GM21526 (cell line): ENCODE data around the gene BAZ1A.
A peak's percentile ranks its signal among the peaks of the same experiment; 100 is the strongest.

Experiments used
- ATAC-seq: cut with Tn5 transposase; IDR thresholded peaks from one replicate; pipeline ENCODE4 v1.9.1; 2021; ENCODE audit warnings: moderate library complexity; ENCODE audit not compliant: unreplicated experiment, low FRiP score

BAZ1A gene

DNA sequence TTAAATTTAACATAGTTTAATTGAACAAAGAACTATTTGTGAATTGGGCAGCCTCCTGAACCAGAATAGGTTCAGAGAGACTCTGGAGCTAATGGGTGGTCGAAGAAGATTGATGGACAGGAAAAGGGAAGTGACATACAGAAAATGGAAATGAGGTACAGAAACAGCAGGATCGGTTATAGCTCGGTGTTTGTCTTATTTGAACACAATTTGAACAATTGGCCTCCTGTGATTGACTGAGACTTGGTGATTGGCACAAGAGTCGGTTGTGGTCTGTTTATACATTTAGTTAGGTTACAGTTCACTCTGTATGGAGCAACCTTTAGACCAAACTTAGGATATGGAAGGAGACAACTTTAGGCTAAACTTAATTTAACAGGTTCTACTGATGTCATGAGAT is 142.4 kb downstream of the BAZ1A start:
- no peak for ATAC-seq

- no peak for ATAC-seq
These were observed 151.3 kb downstream of the BAZ1A start for GRCh38 chr14:34723867-34724266.

GRCh38 chr14:34722723-34723545 is 152.2 kb downstream of the BAZ1A start:
- ATAC-seq: no peak

DNA sequence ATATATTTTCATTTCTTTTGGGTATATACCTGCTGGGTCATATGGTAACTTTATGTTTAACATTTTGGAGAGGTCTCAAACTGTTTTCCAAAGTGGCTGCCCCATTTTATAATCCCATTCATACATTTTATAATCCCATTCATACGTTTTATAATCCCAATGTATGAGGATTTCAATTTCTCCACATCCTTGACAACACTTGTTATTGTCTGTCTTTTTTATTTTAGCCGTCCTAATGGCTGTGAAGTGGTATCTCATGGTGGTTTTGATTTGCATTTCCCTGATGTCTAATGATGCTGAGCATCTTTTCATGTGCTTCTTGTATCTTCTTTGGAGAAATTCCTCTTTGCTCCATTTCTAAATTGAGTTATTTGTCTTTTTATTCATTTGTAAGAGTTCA is 154.0 kb downstream of the BAZ1A start:
- no peak for ATAC-seq

DNA sequence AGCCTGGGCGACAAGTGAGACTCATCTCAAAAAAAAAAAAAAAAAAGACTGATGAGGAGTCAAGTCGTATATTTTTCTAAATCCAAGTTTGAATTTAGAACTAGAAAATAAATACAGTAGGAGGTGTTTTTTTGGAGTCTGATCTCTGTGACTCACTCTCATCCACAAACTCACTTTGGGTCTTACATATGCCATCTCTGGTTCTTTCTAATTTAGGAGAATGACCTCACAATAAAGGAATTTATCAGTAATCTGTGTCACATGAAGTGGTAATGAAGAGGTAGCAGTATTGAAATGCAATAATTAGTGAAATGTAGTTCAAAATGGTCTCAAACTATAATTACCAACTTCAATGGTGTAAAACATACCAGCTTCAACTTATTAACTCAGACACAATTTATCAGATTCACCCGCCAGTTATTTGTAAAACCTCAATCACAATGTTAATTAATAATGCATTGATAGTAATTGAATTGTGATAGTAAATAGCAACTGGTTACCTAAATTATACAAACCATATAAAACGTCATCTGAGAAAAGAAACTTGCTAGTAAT is 156.3 kb downstream of the BAZ1A start:
- ATAC-seq: no peak

DNA sequence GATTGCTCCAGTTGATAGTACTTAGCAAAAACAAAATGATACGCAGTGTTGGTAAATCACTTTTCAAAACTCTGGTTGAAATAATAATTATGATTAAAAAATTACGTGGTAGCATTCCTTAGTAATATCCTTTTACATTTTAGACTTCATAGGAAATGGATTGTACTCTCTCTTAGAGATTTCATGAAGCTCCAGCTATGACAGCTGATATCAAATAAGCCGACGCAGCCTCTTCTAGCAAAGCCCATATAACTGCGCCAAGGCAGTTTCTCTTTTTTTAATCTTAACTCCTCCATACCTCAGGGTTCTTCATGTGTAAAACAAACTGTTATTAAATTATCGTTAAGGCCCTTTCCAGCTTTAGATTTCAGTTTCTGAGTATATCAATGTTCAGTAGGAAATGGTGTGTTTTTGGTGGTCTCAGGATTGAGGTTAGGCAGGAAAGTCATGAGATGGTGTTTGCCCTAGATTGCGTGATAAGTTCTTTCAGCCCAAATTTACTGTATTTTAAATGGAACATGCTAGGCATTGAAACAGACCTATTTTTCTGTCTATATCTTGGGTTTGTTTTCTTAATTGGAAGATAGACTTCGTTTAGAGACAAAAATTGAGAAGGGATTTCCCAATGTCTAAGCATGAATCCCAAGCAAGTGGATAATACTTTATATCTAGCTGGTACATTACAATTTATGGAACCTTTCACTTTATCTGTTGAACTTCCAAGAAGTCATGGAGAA is 159.9 kb downstream of the BAZ1A start:
- ATAC-seq: no peak

GRCh38 chr14:34714320-34715126 is 160.6 kb downstream of the BAZ1A start, which contains the start of gene CFL2:
CFL2 (minus strand) TSS chr14:34714593; CDS start chr14:34714540, 53 bp downstream.
- ATAC-seq: peak; percentile 78

DNA sequence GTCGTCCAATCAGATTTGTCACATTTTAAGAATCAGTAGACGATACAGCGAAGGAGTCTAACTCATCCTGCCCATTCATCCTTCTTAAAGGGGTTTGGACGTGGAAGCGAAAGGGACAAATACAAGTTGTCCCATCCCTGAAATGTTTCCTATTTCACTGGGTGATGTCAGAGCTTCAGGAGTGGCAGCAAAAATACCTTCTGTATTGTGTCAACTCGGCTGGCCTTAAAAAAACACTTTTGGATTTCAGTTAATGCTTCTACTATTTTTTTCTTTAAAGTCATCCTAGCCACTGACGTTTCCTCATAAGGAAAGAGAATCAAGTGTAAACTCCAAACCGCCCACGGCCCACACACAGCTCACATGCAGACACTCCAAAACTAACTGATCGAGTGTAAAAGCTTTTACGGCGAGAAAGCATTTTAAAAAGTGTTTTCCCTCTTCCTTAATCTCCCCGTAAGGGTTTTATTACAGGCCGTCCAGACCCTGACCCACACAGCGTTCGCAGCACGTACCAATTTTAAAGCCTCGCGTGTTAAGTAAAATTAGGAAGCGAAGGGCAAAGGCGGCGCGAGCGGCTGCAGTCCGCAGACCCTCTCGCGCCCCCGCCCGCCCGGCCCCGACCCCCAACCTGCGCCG is 161.4 kb downstream of the BAZ1A start:
- peak; percentile 15 for ATAC-seq

DNA sequence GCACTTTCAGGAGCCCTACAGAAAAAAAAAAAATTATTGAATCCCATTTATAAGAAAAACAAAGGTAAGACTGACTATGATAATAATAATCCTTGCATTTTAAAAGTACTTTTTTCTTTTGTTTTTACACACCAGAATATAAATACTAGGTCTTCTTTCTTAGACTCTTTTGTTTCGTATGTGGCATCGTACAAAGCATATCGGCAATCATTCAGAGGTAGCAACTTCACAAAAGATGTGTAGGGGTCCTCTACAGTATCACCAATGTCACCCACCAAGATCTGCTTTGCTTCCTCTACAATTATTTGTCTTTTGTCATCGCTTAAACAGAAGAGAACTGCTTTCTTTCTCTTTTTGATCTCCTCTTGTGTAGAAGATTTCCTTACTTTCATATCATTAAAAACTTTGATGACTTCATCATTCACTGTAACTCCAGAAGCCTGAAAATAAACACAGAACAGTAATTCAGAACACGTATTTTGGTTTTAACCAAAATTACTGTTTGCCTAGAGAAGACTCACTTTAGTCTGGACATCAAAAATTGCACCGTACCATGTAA is 162.0 kb downstream of the BAZ1A start:
- ATAC-seq: no peak

- ATAC-seq: no peak
These were observed 163.1 kb downstream of the BAZ1A start for GRCh38 chr14:34711796-34712712.

DNA sequence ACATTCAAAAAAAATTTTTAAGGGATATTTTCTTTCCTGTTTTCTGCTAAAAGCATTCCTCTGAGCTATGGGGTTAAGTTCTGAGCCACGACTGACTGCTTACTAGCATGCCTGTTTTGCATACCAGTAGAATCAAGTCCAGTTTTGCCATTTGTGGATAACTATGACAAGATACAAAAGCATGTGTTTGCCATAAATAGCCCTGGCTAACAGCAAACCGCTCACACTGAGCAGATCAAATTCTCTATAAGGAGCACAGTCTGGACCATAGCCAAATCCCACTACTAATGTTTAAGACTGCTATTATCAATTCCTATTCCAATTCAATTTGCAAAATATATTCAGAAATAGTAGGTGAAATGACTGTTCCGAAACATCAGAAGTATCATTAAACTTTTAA is 164.0 kb downstream of the BAZ1A start:
- peak; percentile 62 for ATAC-seq

DNA sequence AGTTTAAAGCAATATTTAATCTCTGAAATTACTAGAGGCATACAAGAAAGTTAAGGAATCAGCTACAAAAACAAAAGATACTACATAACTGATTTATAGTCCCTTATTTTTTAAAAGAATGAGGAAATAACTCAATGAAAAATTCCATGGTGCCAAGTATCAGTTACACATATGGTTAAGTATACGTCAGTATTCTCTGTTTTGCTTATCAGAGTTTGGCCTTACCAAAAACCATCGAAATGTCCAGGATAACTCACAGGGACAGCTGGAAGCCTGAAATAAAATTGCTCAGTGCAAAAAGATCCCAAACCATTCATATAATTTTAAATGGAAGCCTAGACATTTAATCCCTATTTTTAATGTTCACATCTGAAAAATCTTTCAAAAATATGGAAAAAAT is 164.4 kb downstream of the BAZ1A start:
- ATAC-seq: no peak

DNA sequence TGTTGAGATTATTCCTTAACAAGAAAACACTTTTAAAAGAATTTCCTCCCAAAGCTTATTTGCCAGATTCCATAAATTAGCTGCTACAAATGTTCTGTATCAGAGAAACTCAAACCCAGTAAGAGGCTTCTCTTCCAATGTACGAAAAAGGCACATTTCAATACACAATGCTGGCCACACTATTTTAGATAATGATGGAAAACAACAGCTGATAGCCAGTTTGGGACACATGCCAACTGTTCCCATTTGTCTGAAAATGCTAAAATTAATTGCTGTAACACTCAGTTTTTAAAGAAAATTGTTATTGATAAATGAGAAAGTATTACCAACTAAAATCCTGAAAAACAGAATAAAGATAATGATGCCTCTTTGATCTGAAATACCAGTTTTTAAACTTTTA is 165.2 kb downstream of the BAZ1A start:
- ATAC-seq: no peak

- no peak for ATAC-seq
These were observed 167.4 kb downstream of the BAZ1A start for GRCh38 chr14:34707722-34708121.
